Suppressor macrophage treated with lipopolysaccharide for 4 hours (primary cell): ENCODE results near the gene BCAS3.

Experiments
- DNase-seq: peaks from one replicate; pipeline ENCODE4 v3.0.0-alpha.2; 2020

The BCAS3 gene

DNA sequence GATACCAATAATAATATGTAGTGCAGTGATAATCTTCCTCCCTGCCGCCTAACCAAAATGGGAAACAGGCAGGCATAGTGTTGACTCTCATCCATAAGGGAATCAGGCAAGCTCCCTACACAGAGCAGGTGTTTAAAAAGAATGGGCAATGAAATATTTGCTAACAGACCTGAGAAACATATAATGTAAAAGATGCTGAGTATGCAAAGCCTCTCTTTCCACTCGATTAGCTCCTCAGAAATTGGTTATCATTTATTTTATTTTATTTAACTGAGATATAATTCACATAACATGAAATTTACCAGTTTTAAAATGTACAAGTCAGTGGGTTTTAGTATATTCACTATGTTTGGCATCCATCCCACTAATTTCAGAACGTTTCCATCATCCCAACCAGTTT is 404.3 kb downstream of the BCAS3 start:
- DNase-seq: no peak

DNA sequence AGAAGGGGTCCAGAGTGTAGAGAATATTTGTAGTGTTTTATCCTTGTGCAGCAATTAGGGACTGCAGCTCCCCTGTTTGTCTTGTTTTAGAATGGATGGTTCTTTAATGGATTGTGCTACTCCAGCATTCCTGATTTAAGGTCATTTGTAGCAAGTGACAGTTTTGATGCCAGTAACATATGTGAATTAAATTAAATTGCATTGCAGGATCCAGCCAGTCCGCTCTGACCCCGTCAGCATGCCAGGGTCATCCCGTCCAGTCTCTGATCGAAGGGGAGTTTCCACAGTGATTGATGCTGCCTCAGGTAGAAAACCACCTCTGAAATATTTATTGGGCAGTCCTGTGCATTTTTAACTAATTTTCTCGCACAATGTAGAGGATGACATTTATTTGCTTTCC is 406.6 kb downstream of the BCAS3 start:
- no peak for DNase-seq

DNA sequence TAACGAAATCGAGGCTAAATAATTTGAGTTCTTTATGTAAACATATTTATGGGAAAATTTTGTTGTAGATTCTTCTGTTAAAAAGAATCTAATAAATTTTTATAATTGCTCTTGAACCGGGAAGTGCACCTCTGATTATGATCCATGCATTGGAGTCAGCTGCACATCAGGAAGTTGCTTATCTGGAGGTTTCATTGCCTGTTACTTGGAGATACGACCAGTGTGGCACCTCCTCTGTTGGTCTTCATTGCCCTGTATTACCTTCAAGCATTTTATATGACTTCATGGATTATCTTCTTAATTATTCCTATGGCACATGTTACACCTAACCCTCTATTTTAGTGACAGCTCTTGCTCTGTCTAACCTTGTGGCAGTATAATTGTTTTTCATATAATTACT is 409.4 kb downstream of the BCAS3 start:
- no peak for DNase-seq

DNA sequence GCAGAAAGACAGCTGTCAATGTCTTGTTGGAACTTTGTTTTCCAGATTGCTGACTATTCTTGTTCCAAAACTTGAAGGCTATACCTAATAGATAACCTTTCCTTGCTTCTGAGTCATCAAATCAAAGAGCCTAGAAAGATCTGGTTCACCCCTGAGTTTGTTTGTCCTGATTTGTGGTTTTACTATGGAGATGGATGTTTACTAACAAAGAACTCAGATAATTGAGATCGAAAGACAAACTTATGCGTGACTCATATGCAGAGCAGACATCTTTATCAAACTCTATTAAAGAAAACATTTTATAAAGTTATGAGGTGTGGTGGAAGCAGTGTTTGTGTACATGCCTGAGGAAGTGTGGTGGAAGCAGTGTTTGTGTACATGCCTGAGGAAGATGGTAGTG is 410.9 kb downstream of the BCAS3 start:
- DNase-seq: no peak

DNA sequence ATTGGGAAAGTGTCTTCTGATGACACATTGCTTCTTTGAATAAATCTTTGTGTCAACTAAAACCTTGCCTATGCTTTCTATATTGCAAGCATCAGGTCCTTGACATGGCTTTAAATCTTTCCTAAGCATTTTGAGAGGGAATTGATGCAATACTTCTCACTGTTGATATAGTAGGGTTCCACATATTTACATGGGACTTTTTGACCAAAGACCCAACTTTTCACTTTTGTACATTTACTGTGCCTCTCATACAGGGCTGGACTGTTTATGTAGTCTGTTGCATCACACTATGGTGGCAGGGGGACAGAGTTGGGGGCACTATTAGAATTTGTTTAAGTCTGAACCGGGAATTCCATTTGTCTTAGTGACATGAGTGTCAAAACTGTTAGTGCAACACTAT is 413.4 kb downstream of the BCAS3 start:
- no peak for DNase-seq

DNA sequence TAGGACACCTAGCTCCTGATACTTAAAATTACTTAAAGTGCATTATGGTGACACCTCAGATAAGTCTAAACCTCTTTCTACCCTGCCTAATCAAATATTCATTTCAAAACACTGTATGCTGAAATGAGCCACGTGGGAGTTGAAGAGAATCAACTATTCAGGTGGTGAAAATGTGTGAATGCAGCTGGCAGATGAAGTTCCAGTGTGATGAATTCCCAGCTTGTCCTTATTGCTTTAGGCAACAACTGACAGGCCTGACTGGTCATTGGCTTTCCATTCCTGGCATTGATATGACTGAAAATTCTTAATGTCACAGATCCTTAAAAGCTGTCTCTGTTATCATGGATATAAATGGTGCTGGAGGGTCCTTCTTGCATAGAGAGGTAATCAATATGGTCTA is 420.1 kb downstream of the BCAS3 start:
- DNase-seq: no peak

DNA sequence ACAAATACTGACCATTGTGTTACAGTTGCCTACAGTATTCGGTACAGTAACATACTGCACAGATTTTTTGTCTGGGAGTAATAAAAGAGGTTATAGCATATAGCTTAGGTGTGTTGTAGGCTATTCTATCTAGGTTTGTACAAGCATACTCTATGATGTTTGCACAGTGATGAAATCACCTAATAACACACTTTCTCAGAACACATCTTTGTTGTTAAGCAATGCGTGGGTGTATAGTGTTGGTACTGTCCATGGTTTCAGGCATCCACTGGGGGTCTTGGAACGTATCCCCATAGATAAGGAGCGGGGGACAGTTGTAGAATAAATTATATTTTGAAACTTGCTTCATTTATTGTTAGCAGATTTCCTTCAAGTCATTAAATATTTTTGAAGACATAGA is 428.7 kb downstream of the BCAS3 start:
- DNase-seq: no peak

DNA sequence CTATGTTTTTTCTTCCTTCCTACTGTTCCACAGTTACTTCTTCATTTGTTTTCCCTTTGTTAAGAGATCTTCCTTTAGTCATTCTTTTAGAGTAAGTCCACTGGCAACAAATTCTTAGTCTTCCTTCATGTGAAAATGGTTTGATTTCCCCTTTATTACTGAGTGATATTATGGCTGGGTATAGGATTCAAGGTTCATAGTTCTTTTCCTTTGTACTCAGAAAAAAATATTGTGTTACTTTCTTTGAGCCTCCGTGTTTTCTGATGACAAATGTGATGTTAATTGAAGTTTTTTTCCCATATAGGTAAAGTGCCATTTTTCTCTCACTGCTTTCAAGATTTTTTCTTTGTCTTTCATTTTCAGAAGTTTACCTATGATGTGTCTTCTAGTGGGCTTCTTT is 438.9 kb downstream of the BCAS3 start:
- no peak for DNase-seq

DNA sequence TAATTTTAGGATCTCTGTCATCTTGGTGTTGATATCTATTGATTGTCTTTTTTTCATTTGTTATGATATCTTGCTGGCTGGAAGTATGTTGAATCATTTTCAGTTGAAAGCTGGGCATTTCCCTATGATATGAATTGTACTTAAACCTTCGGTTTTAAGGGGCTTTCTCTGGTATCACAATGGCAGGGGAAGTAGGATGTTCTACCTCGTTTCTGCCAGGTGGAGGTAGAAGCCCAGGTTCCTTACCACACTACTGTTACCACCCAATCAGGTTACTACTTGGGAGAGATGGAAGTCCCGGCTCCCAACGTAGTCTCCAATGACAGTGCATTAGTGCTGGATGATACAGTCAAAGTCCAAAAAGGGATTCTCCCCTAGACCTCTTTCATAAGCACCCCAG is 440.3 kb downstream of the BCAS3 start:
- DNase-seq: no peak

DNA sequence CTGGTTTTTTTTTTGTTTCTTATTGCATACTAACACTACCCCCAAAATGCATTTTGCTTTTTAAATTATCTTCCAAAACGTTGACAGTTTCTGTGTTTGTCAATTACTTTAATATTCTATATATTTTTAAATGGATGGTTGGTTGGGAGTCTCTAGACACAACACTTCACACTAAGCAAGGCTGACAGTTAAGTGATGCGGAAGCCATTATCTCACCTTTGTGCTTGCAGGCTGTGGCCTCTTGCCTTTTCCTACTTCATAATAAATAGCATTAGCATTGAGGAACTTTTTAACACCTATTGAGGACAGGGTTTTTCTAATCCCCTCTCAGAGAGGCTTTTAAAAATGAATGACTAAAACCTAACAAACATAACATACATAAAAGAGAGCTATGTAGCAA is 441.2 kb downstream of the BCAS3 start:
- no peak for DNase-seq

DNA sequence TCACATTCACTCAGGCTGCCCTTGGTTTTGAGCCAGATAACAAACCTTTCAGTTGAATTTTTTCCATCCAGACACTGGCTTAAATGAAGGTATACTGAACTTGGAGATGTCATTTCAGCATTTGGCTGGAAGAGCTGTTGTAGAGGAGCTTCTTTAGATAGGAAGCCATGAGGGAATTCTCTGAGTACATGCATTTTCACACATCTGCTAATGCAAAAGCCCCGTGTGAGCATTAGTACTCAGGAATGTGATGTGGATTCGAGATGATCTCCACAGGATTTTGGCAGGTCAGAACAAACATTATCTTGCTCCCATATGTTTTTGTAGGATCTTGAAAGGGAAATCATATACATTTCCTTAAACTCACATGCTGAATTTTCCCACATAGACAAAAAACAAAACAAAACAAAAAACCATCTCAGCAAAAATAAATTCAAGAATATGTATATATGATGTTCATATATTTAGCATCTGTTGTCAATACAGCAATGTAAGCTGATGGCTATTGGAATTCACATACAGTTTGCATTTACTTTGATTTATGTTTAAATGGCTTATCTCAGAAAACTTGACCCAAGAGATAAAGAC is 444.8 kb downstream of the BCAS3 start:
- no peak for DNase-seq

DNA sequence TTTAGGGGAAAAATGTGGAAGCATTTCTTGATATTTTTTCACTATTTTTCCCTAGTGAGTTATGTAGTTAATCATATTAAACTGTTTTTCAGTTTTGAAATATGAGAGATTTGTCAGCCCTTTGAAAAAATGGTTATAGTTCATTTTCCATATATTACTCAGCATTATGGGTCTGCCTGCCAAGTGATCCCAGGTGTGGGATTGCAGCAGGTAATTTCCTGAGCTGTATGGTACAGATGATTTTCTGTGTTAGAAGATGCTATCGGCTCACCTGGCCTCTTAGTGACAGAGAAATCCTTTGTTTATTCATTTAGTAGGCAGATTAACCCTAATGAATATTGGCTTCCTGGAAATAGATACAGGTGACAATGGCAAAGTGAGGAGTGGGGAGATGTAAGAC is 446.9 kb downstream of the BCAS3 start:
- DNase-seq: no peak

DNA sequence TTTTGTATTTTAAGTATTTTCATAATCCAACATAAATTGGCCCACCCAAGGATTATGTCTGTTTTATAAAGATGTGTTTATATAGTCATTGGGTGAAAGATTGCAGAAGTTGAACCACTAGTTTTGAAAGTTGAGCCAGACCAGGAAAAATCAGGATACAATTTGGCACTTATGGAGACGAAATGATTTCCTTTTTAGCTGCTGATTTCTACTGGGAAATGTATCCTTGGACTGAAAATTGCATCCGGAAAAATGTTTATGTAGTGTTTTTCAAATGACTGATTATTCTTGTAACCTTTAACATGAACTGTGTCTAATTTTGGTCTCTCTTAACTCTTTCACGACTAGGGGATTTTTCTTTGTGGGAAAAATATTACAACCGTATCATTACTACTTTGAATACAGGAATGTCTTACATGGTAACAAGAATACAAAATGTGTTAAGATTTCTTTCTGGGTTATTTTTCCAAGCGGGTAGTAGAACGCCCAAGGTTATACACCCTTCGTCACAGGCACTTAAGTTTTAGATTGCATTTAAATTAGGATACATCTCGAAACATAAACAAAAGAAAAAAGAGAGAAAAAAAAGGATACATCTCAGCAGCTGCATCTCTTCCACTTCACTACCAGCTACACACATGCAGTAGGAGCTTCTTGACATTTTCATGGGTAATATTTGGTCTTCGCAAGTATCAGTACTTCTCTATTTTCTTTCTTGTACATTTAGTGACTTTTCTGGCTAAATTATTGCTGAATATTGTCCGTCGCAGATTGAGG is 449.0 kb downstream of the BCAS3 start:
- no peak for DNase-seq

DNA sequence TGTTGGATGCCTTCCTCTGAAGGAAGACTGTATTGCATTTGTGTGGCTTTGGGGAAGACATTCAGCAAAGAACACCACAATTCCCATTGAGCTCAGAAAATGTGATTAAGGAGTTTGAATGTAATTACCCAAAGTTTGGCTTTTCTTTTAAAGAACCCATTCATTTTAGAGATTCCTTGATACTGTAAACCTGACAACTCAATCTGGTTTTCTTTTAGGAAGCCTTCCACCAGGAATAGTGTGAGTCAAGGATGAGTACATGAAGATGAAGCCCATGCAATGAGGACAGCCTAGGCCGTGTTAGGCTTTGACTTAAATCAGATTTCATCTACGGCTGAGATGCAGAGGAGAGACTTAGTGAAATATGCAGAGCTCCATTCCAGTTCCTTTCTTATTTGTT is 450.3 kb downstream of the BCAS3 start:
- no peak for DNase-seq

DNA sequence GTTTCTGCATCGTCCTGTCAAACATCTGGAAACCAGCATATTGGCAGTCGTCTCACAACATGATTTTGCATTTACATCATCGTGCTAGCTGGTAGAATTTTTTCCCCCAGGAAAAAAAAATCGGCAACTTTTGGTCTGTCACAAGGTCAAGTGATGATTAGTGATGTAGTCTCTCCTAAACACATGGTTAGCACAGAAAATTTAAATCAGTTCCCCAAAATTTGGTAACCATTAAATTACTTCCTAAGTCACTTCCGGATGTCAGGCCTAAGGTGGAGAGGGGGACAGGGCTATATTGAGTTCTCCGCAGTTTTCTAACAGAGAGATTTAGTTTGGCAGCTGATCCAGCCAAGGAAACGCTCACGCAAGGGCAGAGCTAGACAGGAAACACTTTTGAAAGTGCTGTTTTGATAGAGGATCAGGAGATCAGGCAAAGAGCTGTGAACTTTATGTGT is 451.0 kb downstream of the BCAS3 start:
- DNase-seq: peak; percentile 22

DNA sequence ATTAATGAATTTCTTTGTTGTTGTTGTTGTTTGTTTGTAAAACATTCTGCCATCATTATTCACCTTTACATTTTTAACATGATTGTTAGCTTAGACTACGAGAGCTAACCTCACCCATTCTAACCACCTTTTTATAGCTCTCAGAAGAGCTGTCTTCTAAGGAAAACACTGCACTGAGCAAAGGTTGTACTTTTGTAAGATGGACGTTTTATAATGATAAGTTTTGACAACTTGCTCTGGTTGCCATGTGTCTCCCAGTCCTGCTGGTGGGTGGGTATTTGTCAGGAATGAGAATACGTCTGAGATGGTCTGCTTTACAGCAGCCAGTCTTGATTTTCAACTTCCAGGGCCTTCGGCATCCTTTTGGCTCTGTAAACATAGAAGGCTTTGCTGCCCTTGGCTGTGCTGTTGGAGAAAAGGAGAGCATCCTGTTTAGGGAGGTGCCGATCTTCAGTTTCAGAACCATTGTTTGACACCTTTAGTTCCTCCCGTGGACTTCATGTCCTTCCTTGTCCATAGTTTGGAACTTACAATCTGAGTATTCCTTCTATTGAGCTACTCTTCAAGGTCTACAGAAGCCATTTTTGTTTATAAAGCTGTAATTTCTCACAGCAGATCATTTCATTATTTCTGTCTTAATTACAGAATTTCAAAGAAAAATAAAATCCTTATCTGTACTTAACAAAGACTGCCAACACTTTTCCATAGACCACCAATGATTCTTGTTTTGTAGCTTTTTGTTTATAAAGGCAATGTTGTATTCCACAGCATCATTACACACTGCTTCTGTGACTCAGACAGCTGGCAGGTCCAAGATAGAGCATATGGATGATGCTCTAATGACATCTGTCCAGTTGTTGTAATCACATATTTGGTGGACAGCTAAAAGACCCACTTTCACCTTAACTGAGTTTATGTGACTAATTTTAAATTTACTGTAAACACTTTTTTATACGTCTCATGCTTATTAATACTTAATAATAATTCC is 451.9 kb downstream of the BCAS3 start:
- no peak for DNase-seq

DNA sequence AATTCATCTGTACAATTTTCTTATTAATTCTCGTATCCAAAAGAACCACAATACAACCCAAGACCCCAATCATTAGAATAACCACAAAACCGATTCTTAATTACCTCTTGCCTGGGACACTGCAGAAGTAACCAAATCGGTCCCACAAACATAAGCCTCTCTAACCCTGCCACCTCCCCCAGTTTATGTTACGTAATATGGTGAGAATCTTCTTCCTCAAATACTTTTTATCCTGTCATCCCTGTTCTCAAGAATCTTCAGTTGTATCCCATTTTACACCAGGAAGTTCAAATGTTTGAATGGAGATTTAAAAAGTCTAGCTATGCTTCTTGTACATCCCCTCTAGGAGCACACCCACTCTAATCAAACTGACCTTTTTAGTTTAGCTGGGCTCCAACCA is 452.7 kb downstream of the BCAS3 start:
- DNase-seq: peak; percentile 39

DNA sequence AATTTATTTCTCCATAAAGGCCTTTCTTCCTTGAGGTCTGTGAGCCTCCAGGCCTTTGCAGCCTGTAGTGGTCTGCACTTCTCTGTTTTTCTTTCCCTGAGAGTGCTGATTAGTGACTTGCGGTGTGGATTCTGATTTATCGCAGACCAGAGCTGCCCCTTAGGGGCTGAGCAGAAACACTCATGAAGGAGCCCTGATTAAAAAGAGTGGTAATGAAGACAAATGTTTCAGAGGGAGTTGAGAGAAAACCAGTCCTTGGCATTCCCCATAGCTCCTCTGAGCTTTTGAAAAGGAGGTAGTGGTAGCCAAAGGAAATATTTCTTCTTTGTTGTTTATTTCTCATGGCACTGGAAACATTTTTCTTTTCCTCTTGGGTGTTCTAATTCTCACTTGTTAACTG is 453.9 kb downstream of the BCAS3 start:
- DNase-seq: no peak

DNA sequence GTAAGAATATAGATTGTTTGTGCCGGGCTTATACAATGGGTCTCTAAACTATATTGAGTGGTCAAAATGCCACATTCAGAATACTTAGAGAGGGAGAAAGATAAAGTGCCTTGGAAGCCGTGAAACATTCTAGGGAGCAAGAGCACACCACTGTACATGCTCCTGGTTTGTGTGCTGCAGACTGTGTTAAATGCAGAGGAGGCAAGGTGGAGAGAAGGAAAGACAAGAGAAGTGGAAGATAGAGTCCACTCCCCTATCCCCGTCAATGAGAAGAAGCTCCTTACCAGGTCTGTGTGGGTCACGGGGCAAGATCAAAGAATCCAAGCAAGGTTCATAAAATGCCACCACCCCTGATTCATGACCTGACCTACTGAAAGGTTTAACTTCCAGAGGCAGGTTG is 454.9 kb downstream of the BCAS3 start:
- no peak for DNase-seq

DNA sequence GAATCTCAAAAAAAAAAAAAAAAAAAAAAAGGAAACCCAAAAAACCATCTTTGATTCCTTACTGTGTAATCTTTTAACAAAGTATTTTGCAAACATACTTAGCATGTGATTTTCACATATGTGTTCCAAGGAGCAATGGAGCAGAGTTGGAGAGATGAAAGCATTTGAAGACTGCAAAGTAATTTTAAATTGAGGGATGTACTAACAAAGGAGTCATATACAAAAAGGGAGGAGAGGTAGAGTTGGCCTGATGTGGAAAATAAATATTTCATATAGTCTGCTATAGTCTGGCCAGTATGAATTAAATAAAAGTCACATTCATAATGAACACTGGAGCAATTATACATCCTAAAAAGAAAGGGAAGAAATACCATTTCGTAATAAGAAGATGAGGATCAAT is 456.2 kb downstream of the BCAS3 start:
- DNase-seq: no peak

DNA sequence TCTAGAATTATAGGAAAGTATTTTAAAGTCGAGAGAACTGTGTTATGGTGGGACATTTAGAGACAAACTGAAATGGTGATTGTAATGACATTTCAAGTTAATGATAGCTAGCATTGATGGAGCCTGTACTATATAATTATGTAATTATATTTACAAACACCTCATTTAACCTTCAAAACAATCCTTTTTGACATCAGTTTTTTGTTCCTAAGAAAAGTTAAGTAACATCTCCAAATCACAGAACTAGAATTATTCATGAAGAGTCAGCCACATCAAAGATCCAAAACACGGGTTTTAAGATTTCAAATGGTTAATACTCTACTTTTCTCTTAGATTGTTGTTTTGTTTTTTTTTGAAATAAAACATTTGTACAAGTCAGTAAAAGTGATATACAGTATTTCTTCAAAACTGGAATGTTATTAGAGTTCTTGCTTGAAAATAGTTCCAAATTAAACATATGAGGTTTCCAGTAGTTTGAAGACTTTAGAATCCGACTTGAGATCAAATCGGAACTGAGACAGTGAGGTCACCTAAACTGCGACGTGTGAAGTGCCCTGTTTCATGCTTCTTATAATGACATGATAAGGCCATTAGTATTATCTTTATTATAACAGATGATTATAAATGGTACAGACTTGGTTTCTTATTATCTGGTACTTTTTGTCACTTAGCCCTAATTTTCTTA is 457.0 kb downstream of the BCAS3 start:
- DNase-seq: no peak

DNA sequence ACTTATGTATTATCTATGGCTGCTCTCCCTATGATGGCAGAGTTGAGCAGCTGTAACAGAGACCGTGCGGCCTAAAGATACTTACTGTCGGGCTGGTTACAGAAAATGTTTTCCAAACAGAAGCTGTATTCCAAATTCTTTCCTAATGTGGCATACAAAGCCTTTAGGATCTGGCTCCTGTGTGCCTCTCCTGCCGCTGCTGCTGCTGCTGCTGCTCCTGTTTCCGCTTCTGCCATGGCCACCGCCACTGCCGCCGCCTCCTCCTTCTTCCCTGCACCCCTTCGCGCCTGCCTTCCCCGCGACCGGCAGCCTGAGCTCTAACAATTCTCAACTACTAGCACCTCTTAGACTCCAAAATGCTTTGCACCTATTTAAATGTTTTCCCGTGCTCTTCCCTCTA is 458.1 kb downstream of the BCAS3 start:
- DNase-seq: no peak

DNA sequence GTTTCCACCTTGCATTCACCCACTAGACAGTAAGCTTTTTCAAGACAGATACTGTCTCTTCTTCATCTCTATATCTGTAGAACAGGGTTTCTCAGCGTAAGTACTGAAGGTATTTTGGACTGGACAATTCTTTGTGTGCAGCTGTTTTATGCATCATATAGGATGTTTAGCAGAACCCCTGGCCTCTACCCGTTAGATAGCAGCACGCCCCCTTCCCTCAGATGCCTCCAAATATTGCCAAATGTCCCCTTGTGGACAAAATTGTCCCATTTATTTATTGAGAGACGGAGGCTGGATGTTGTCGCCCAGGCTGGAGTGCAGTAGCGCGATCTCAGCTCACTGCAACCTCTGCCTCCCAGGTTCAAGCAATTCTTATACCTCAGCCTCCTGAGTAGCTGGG is 458.6 kb downstream of the BCAS3 start:
- no peak for DNase-seq
